Muscle layer of duodenum (tissue), 2 donors: ENCODE results near the gene DUSP28.
A peak's percentile ranks its signal among the peaks of the same experiment; 100 is the strongest.

Source experiments
- H3K27ac ChIP-seq: one replicate; pipeline ENCODE4 v1.7.0; 2013; ENCODE audit warnings: mild to moderate bottlenecking, low read length
- H3K27me3 ChIP-seq: one replicate; pipeline ENCODE4 v1.7.0; 2013; ENCODE audit warnings: low read depth, mild to moderate bottlenecking, control low read depth, low read length
- H3K36me3 ChIP-seq, 2 donors: one replicate each; pipeline ENCODE4 v1.7.0; 2013; ENCODE audit warnings: low read length in 2 of 2, control low read depth in 1 of 2, mild to moderate bottlenecking in 1 of 2; ENCODE audit not compliant: insufficient read depth in 2 of 2, control insufficient read depth in 1 of 2
- H3K4me1 ChIP-seq, 2 donors: one replicate each; pipeline ENCODE4 v1.7.0; 2013; ENCODE audit warnings: low read length in 2 of 2, mild to moderate bottlenecking in 2 of 2, control low read depth in 1 of 2, moderate library complexity in 1 of 2; ENCODE audit not compliant: insufficient read depth in 2 of 2, control insufficient read depth in 1 of 2
- H3K4me3 ChIP-seq, 2 donors: one replicate each; pipeline ENCODE4 v1.7.0; 2013; ENCODE audit warnings: low read length in 2 of 2, low read depth in 1 of 2, mild to moderate bottlenecking in 1 of 2
- H3K9me3 ChIP-seq, 2 donors: one replicate each; pipeline ENCODE4 v1.7.0; 2013; ENCODE audit warnings: low read length in 2 of 2, control low read depth in 1 of 2, mild to moderate bottlenecking in 1 of 2; ENCODE audit not compliant: control insufficient read depth in 1 of 2
- donor health status: healthy.

Gene DUSP28

GRCh38 chr2:240605867-240606743, 45.9 kb downstream of the DUSP28 start:
- H3K9me3 ChIP-seq: no peaks in the 10 kb centered on the region
- peaks cover 0 to 6% of the 10 kb centered on the region in 2 donors for H3K36me3 ChIP-seq
- peak overlapping the region in 1 of 2 donors; percentile 55 for H3K4me3 ChIP-seq
- H3K4me1 ChIP-seq: peaks cover 0 to 5% of the 10 kb centered on the region in 2 donors
- peak overlapping the region; percentile 67 for H3K27ac ChIP-seq
- H3K27me3 ChIP-seq: no peaks in the 10 kb centered on the region

- no peaks in the 10 kb centered on the region for H3K27me3 ChIP-seq
- H3K4me1 ChIP-seq: no peaks in the 10 kb centered on the region
- H3K27ac ChIP-seq: no peak overlapping the region
- peaks cover 4 to 9% of the 10 kb centered on the region in 2 donors for H3K36me3 ChIP-seq
- no peak overlapping the region for H3K4me3 ChIP-seq
- no peaks in the 10 kb centered on the region for H3K9me3 ChIP-seq
Observed at GRCh38 chr2:240611601-240612210, 51.5 kb downstream of the DUSP28 start.
